B cell (primary cell): ENCODE data around the gene CAPN11.

ENCODE experiments used
- CTCF ChIP-seq: fragments of 200-600 bp; IDR thresholded peaks from one replicate; pipeline ENCODE4 v1.8.0; 2022; ENCODE audit warnings: antibody characterized with exemption, mild to moderate bottlenecking
- EZH2 ChIP-seq: IDR thresholded peaks from 2 replicates; pipeline ENCODE4 v1.6.1; 2012; ENCODE audit warnings: borderline replicate concordance, low read depth, mild to moderate bottlenecking, moderate library complexity, low read length; ENCODE audit not compliant: insufficient read depth, poor library complexity, severe bottlenecking

GRCh38 chr6:44166116-44166515, 7.5 kb downstream of the CAPN11 start:
- TF ChIP-seq CTCF (no peak), EZH2 (no peak)
